ENCODE results near the gene HTT. TPM values are rescaled to one million over a fixed set of nuclear protein-coding genes. Genes with fewer than 3 reads are reported as not detected.

Gene HTT
- total RNA-seq, 1 donor from 2014 or later = 49.8 TPM

DNA sequence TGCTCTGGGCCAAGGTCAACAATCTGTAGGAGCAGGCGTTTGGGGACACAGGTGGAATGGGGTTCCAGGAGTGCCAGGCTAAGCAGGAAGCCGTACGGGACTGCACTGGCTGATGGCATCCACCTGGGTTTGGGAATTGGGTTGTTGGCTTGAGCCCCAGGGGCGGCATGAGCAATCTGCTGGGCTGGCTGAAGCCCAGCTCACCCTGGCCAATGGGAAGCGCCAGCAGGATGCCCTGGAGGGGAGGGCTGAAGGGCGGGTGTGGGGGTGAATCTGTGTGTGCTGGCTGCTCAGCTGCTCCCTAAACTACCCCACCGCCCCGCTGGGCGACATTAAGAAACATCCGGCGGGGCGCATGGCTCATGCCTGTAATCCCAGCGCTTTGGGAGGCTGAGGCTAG, 209.4 kb downstream of the HTT start:
- no peak for TF ChIP-seq CTCF (IDR thresholded peaks at IDR 0.05)
- TF ChIP-seq POLR2A (IDR thresholded peaks at IDR 0.05) = no peak
- TF ChIP-seq POLR2AphosphoS5 (IDR thresholded peaks at IDR 0.05; ENCODE audit: insufficient read depth in 1 of 2, low read depth in 1 of 2) = no peak
- H3K9me3 ChIP-seq = no peaks in the 10 kb centered on the region
- H3K4me1 ChIP-seq = peaks cover 26% of the 10 kb centered on the region
- peak in 1 of 2 donors; percentile 70 for DNase-seq (ENCODE audit: extremely low spot score in 2 of 2)
- no peaks in the 10 kb centered on the region for H3K36me3 ChIP-seq
- no peak overlapping the region for H3K27ac ChIP-seq
- no peak overlapping the region for H3K4me3 ChIP-seq
- H3K27me3 ChIP-seq = no peaks in the 10 kb centered on the region
- intact Hi-C loops (cut with DNase I) = no loop called here

GRCh38 chr4:3284734-3285557, 210.5 kb downstream of the HTT start:
- Histone ChIP-seq H3K27me3 (no peaks in the 10 kb centered on the region), H3K9me3 (no peaks in the 10 kb centered on the region), H3K4me3 (no peak overlapping the region), H3K27ac (no peak overlapping the region), H3K36me3 (no peaks in the 10 kb centered on the region), H3K4me1 (peaks cover 26% of the 10 kb centered on the region)
- intact Hi-C loops (cut with DNase I) = no loop called here
- TF ChIP-seq POLR2AphosphoS5 (IDR thresholded peaks at IDR 0.05; ENCODE audit: insufficient read depth in 1 of 2, low read depth in 1 of 2) (no peak), POLR2A (IDR thresholded peaks at IDR 0.05) (no peak), CTCF (IDR thresholded peaks at IDR 0.05) (no peak)
- peak in 1 of 2 donors; percentile 83 for DNase-seq (ENCODE audit: extremely low spot score in 2 of 2)

DNA sequence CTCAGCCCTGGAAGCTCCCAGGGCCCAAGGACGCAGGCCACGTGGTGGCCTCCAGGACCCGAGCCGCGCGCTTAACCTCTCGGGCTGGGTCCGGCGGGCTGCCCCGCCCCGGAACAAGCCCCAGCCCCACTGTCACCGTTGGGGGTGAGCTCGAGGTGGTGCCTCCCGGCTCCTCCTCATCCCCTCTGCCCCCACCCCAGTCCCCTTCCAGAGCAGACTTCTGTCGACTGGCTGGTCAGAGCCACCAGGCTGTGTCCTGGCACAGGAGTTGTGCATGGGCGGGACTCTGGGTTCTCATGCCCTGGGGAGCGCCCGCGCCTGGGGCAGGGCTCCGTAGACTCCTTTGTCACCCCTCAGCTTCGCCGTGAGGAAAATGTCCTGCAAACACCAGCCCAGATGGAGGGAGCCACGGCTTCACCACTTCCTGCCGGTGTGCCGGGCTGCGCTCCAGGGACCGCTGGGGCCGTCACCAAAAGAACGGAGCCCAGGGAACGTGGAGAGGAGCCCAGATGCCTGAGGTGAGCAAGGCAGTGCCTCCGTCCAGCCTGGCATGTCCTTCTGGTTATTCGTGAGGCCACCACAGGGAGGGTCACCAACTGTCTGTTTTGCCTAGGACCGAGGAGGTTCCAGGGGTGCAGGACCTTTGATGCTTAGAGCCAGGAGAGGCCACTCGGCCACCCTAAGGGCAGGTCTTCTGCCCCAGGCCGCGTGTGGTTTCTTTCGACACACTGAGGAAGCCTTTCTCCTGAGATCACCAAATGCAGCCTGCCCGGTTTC, 211.3 kb downstream of the HTT start:
- DNase-seq (ENCODE audit: extremely low spot score in 2 of 2) = peak in 1 of 2 donors; percentile 83
- intact Hi-C loops (cut with DNase I) = no loop called here
- peak in 1 of 2 donors; percentile 39 for TF ChIP-seq POLR2AphosphoS5 (IDR thresholded peaks at IDR 0.05; ENCODE audit: insufficient read depth in 1 of 2, low read depth in 1 of 2)
- no peak for TF ChIP-seq CTCF (IDR thresholded peaks at IDR 0.05)

GRCh38 chr4:3286335-3287175, 212.1 kb downstream of the HTT start:
- Histone ChIP-seq H3K4me3 (no peak overlapping the region), H3K27ac (no peak overlapping the region), H3K27me3 (no peaks in the 10 kb centered on the region), H3K36me3 (no peaks in the 10 kb centered on the region), H3K9me3 (no peaks in the 10 kb centered on the region), H3K4me1 (peaks cover 37% of the 10 kb centered on the region)
- no peak for TF ChIP-seq CTCF (IDR thresholded peaks at IDR 0.05)
- TF ChIP-seq POLR2AphosphoS5 (IDR thresholded peaks at IDR 0.05; ENCODE audit: insufficient read depth in 1 of 2, low read depth in 1 of 2) = peak in 1 of 2 donors; percentile 7
- DNase-seq (ENCODE audit: extremely low spot score in 2 of 2) = peak in 1 of 2 donors; percentile 16
- intact Hi-C loops (cut with DNase I) = no loop called here

More for the DNA sequence above, 211.3 kb downstream of the HTT start:
- Histone ChIP-seq H3K27me3 (no peaks in the 10 kb centered on the region), H3K4me3 (no peak overlapping the region), H3K4me1 (peaks cover 29% of the 10 kb centered on the region), H3K27ac (no peak overlapping the region), H3K36me3 (no peaks in the 10 kb centered on the region), H3K9me3 (no peaks in the 10 kb centered on the region)
